Measurements from ENCODE around the gene DEDD.

DEDD gene

GRCh38 chr1:161071886-161072371 is 60.5 kb downstream of the DEDD start:
- DNase-seq (ENCODE audit: low read depth in 2 of 2) = peak; percentile 66 to 72
- TF ChIP-seq CTCF (IDR thresholded peaks at IDR 0.05; ENCODE audit: low read depth, low read length) = peak; percentile 71
- H3K4me3 ChIP-seq (replicated peaks in 1 of 2; ENCODE audit: low read depth in 2 of 2, low read length in 2 of 2) = no peak overlapping the region

Data from cardiac fibroblast (primary cell).